Astrocyte (in vitro differentiated cells and primary cell): ENCODE data around the gene ADGRB3.

Experiments used
- EZH2 ChIP-seq: IDR thresholded peaks from 2 replicates; pipeline ENCODE4 v1.6.1; 2012; ENCODE audit warnings: mild to moderate bottlenecking, low read length, inconsistent platforms; ENCODE audit not compliant: insufficient read depth
- TF ChIP-seq, protein P1 (sequence below): IDR thresholded peaks from 2 replicates; pipeline ENCODE4 v1.5.1; 2011; ENCODE audit warnings: low read depth, mild to moderate bottlenecking, inconsistent platforms, low read length, moderate library complexity; ENCODE audit not compliant: insufficient read depth

DNA sequence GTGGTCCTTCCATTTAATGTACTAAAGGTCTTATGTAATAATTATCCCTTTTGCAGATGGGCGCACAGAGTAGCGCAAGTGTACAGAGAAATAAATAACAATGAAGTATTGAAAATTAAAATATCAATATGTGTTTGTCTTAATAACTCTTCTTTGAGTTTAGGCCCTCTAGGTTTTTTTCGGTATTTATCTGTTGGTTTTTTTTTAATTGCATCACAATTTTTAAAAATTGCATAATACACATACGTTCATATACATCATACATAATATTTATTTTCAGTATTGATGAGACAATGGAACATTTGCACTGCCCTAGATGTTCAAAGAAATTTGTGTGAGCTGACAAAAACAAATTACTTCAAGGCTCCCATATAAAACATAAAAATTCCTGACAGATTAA lies 15.1 kb downstream of the ADGRB3 start:
- TF ChIP-seq, protein P1, sequence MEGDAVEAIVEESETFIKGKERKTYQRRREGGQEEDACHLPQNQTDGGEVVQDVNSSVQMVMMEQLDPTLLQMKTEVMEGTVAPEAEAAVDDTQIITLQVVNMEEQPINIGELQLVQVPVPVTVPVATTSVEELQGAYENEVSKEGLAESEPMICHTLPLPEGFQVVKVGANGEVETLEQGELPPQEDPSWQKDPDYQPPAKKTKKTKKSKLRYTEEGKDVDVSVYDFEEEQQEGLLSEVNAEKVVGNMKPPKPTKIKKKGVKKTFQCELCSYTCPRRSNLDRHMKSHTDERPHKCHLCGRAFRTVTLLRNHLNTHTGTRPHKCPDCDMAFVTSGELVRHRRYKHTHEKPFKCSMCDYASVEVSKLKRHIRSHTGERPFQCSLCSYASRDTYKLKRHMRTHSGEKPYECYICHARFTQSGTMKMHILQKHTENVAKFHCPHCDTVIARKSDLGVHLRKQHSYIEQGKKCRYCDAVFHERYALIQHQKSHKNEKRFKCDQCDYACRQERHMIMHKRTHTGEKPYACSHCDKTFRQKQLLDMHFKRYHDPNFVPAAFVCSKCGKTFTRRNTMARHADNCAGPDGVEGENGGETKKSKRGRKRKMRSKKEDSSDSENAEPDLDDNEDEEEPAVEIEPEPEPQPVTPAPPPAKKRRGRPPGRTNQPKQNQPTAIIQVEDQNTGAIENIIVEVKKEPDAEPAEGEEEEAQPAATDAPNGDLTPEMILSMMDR = no peak
- no peak for TF ChIP-seq EZH2
